GM19463 (cell line): ENCODE measurements around the gene ELANE.

Experiments used
- ATAC-seq: cut with Tn5 transposase; IDR thresholded peaks from one replicate; pipeline ENCODE4 v1.9.1; 2021; ENCODE audit warnings: mild to moderate bottlenecking, moderate library complexity; ENCODE audit not compliant: unreplicated experiment

The ELANE gene

DNA sequence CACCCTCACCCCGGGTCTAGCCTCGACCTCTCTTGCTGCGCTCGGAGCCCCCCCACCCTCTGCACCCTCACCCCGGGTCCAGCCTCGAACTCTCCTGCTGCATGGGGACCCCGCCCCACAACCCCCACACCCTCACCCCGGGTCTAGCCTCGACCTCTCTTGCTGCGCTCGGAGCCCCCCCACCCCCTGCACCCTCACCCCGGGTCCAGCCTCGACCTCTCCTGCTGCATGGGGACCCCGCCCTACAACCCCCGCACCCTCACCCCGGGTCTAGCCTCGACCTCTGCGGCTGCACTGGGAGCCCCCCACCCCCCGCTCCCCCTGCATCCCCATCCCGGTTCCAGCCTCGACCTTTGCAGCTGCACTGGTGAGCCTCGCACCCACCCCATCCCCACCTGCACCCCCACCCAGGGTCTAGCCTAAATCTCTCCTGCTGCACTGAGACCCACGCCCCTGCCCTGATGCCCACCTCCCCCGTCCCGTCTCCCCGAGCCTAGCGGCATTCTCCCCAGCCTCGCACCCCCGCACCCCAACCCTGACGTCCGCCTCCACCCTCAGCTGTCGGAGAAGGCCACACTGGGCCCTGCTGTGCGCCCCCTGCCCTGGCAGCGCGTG, 9.1 kb downstream of the ELANE start:
- no peak for ATAC-seq

DNA sequence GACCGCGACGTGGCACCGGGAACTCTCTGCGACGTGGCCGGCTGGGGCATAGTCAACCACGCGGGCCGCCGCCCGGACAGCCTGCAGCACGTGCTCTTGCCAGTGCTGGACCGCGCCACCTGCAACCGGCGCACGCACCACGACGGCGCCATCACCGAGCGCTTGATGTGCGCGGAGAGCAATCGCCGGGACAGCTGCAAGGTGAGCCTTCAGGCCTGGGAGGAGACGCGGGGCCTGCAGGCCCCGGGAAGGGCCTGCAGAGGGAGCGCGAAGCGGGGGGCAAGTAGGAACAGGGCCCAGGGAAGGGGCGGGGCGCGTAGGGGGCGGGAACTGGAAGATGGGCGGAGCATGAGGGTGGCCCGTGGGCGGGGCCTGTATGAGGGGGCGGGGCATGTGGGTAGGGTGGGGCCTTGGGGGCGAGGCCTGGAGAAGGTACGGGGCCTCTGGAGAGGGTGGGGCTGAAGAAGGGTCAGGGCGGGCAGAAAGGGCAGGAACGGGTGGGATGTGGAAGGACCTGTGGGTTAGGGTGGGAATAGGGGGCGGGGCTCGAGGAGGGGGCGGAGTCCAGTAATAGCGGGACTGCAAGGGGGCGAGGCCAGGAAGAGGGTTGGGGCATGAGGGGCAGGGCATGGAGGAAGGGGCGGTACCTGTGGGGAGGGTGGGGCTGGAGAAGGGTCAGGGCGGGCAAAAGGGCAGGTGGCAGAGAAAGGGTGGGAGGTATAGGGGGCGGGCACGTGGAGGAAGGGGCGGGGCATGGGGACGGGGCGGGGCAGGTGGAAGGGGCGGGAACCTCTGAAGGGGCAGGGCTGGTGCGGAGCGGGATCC, 9.9 kb downstream of the ELANE start:
- no peak for ATAC-seq

DNA sequence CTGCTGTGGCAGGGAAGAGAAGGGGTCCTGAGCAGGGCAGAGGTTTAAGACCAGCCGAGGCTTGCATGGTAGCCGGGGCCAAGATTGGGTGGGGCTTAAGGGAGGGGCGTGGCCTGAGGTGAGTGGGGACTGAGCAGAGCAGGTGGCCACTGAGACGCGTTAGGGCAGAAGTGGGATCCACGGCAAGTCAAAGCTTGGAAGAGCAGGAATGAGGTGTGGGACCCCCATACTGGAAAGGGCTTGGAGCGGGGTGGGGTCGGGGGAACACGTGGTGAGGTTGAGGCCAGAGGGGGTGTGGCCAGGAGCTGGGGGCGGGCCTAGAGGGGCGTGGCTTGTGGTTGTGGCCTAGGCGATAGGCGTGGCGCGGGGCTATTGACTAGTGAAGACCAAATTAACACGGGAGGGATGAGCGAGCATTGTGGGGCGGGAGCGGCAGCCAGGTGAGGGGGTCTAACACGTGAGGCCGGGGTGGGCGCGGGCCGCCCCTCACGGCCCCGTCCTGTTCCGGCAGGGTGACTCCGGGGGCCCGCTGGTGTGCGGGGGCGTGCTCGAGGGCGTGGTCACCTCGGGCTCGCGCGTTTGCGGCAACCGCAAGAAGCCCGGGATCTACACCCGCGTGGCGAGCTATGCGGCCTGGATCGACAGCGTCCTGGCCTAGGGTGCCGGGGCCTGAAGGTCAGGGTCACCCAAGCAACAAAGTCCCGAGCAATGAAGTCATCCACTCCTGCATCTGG, 10.6 kb downstream of the ELANE start:
- no peak for ATAC-seq

DNA sequence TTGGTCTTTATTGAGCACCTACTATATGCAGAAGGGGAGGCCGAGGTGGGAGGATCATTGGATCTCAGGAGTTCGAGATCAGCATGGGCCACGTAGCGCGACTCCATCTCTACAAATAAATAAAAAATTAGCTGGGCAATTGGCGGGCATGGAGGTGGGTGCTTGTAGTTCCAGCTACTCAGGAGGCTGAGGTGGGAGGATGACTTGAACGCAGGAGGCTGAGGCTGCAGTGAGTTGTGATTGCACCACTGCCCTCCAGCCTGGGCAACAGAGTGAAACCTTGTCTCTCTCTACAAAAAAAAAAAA, 11.2 kb downstream of the ELANE start:
- ATAC-seq, result no peak

DNA sequence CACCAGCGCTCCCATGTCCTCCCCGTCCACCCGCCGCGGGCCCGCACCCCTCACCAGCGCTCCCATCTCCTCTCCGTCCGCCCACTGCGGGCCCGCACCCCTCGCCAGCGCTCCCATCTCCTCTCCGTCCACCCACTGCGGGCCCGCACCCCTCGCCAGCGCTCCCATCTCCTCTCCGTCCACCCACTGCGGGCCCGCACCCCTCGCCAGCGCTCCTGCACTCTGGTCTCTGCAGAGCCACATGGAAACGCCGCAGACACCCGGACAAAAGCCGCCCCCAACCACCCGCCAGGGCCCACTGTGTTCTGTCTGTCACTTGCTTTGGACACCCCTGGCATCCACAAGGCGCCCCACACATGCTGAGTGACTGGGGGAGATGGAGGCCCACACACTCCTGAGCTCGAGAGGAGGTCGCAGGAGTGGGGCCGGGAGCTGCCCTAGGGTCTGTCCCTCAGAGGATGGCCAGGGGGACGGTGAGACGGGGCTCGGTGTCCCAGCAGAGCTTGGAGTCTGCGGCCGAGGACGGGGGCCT, 14.7 kb downstream of the ELANE start:
- ATAC-seq, result no peak

DNA sequence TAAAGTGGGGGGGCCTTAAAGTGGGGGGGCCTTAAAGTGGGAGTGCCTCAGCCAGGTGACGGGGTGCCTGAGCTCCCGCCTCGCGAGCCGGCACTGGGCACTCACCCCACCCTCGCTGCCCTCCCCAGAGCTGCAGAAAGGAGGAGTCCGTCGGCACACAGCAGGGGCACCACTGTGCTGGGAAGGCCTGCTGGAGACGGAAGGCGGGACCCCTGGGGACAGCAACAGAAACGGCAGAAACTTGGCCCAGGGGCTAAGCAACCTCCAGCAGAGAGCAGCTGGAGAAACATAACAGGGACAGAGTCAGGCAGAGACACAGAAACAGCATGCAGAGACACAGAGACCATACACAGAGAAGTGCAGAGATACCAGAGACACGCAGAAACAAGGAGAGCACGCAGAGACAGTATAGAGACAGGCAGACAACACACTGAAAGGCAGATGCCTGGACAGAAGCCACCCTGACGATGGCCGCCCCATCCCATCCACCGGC, 15.2 kb downstream of the ELANE start:
- ATAC-seq, result no peak

DNA sequence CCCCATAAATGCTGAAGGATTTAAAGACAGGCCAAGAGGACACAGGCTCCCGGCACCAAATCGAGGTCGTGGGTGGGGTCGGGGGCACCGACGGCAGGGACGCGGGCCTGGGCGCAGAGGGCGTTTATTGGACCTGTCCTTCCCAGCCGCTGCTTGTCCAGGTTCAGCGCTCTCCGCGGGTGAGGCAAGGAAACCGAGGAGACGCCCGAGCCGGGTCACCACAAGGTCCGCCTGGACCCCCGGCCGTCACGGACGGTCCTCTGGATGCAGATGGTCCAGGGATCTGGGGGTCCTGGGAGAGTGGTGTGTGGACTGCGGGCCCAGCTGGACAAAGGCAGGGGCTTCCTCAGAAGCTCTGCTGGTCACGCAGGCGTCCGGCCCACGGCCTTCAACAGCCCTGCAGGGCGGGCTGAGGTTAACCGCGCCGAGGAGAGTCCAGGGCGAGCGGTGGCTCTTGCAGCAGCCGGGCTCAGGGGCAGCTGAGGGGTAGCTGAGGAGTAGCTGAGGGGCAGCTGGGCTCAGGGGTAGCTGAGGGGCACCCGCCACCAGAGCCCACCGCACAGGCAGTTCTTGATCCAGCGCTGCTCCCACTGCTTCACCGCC, 15.9 kb downstream of the ELANE start:
- ATAC-seq, result no peak

DNA sequence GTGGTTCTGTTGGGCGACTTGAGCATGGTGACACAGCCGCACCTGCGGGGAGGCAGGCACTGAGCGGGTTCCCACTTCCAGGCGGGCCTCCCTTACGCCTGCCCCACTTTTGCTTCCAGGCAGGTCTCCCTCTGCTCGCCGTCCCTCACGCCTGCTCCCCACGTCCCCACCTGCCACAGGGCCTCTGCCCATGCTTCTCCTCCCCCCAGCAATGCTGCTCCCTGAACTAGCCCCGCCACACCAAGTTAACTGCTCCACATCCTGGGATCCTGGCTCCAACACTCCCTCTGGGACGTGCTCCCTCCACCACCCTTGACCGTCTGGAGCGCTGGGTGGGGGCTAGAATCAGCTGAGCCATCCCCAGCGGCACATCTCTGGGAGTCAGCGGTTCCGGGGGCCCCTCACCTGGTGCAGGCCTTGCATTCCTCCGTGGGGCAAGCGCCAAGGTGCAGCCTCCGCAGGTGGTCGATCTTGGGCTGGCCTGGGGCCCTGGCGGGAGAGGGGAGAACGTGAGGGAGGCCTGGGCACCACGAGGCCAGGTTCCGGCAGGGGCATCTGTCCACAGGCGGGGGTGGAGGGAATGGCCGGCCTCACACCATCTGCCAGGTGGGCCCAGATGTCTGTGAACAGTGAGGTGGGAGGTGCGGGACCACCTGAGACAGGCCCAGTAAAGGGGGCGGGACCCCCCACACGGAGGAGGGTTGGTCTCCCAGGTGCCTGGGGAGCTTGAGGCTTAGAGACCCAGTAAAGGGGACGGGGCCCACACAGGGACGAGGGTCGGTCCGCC, 16.5 kb downstream of the ELANE start:
- no peak for ATAC-seq

DNA sequence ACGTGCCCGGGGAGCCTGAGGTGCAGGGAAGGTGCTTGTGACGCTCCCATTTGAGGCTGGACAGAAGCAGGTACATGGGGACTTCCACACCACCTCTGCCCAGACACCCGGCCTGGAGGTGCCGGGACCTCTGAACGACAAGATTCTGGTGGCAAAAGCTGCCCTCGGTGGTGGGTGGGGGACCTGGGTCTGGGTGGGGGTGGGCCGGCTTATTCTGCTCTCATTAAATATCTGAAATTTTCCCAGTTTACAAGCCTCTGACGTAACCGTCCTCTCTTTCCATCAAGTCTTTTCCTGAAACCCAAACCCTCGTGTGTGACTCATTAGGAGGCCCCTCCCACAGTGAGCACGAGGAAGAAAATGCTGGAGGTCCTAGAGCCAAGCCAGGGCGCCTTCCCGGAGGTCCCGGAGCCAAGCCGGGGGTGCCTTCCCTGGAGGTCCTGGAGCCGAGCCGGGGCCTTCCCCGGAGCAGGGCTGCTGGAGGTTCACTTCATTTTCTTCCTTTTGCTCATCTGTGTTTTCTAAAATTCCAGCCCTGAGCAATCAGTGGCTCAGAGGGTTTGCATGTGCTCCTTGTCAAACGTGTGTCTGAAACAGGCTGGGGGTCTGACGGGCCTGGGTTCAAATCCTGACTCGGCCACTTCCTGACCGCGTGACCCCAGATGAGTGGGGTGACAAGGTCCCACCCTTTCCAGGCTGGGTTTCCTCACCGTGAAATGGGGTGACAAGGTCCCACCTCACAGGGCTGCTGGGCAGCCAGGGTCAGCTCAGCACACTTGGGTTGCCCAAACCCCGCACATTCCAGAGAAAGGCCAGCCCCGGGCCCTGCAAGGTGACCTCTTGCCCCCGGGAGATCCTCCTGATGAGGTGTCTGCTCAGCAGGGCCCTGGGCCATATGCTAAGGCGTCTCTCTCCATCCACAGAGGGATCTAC, 17.4 kb downstream of the ELANE start:
- ATAC-seq, result no peak

DNA sequence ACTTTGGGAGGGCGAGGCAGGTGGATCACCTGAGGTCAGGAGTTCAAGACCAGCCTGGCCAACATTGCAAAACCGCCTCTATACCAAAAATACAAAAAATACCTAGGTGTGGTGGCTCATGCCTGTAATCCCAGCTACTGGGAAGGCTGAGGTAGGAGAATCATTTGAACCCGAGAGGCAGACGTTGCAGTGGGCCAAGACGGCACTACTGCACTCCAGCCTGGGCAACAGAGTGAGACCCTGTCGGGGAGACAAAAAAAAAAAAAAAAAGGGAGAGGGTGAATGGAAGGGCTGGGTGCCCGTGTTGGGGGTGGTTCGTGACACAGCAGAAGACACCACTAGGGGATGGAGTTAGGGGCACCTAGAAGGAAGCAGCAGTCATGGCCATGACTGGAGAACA, 18.2 kb downstream of the ELANE start:
- ATAC-seq, result no peak

DNA sequence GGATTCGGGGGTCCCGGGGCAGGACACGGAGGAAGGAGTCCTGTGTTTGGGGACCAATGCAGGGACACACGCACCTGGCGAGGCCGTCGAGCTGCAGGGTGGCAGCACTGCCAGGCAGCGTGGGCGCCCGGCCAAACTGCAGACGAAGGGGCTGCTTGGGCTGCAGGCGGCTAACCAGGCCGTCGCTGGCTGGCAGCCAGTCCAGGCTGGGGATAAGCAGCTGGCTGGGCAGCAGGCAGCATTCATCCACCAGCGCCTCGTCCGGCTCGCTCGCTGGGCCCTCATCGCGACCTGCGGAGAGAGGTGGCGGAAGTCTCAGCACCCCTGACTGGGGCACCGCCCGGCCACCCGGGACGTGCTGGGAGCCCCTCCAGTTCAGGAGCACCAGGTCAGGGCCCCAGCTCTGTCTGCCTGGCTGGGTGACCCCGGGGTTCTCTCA, 18.9 kb downstream of the ELANE start:
- ATAC-seq, result no peak

DNA sequence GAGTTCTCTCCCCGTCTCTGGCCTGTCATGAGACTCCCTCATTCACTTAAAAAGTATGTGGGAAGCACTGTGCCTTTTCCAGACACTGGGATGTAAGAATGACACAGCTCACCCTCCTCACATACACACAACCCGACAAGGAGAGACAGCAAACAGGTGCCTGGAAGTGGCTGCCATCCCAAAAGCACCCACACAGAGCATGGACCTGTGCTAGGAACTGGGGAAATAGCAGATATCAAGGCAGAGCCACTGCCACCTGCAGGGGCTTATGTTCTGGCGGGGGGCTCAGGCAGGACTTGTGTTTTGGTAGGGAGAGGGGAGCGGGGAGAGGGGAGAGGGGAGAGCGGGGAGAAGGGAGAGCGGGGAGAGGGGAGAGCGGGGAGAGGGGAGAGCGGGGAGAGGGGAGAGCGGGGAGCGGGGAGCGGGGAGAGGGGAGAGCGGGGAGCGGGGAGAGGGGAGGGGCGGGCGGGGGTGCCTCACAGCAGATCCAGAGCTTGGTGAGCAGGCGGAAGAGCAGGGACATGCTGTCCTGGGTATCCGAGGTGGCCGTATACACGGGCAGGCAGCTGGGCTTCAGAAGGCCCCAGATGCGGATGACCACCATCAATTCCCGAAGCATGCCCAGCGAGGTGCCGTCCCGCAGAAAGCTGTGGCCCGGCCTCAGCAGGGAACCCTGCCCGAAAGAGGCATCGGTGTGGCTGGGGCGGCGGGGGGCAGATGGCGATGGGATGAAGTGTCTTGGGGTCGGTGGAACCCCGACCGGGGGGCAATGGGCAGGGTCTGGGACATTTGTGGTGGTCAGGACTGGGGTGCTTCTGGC, 19.6 kb downstream of the ELANE start:
- ATAC-seq, result no peak

DNA sequence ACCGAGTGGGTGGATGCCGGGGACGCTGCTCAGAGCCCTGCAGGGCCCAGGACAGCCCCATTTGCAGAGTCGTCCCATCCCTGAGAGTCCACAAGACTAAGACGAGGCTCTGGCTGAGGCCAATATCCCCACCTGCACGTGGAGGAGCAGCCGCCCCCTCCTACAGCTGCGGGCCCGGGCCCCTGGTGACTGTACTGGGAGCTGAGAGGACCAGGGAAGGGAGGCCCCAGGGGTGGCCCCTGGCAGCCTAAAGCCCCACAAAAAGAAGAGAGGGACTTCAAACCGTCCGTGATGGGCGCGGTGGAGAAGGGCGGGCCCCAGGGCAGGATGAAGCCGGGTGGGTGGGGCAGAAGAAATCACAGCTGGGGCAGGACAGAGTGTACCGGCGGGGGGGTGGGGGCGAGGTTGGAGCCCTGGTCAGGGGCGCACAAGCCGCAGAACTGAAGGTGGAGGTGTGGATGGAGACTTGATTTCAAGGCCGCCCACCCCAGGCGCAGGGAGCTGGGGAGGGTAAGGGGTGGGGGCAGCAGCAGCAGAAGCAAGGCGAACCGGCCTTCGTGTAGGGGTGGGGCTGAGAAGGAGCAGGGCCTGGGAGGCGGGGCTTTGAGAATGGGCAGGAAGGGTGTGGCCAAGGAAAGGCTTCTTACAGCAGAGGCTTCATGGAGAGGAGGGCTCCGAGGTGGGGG, 20.3 kb downstream of the ELANE start:
- no peak for ATAC-seq

DNA sequence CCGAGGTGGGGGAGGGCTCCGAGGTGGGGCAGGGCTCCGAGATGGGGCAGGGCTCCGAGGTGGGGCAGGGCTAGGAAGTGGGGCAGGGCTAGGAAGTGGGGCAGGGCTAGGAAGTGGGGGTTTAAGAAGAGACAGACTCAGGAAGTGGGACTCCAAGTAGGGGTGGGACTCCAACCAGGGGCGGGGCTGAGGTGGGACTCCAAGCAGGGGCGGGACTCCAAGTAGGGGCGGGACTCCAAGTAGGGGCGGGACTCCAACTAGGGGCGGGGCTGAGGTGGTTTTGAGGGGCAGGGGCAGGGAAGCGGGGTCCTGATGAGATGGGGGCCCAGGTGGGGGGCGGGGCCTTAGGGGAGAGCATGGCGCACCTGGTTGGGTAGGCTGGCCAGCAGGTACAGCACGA, 21.0 kb downstream of the ELANE start:
- ATAC-seq, result no peak

DNA sequence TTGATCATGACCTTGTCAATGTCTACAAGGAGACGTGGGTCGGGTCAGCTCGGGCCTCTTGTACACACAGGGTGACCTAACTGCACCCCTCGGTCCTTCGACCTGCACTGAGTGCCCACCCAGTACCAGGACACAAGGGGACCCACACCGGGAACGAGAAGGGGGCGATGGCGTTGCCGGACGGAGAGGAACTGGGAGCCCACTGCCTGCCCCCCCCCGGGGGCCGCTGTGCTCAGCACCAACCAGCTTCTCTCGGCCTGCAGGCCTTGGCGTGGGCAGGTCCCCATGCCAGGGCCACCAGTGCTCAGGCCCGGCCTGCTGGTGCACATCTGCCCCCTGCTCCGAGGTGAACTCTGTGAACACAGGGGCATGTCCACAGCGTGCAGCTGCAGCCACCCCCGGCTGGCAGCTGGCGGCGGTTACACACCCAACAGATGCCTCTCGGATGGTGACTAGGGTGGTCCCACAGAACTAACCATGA, 21.5 kb downstream of the ELANE start:
- no peak for ATAC-seq

DNA sequence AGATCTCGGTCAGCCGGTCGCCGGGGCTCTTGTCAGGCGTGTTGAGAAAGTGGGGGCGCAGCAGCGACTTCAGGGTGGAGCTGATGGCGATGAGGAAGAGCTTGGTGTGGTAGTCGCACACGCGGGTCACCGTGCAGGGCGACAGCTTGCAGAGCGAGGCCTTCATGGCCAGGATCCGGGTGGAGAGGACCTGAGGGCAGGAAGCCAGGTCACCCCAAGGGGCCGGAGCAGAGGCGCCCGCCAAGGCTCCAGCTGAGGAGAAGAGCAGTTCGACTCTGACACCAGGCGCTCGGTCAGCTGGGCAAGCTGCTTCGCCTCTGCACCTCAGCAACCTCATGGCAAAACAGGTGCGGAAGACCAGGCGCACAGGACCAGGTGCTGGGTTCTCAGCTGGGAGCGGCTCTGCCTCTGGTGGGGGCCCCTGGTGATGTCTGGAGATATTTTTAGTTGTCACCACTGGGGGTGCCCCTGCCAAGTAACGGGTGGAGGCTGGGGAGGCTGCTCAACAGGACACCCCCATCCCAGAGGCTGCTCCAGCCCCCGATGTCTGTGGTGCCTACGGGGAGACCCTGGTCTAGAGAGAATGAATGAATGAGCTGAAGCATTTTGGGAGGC, 23.3 kb downstream of the ELANE start:
- ATAC-seq, result no peak

DNA sequence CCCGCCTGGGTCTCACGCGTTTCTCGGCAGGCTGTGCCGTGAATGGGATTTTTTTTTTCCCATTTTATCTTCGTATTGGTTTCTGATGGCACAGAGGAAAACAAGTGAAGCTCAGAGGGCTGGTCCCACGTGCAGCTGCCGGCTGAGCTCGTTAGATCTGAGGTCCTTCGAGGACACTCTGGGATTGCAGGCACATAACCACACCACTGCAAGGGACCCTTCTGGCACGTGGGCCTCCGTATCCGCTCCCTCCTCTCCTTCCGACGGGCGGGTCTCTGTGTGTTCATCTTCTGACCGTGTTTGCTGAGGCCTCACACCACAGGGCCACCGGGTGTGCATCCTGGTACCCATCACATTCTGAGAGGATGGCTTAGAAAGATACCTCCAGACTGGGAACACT, 24.0 kb downstream of the ELANE start:
- ATAC-seq, result no peak
